Measurements from ENCODE around the gene PLBD1.

PLBD1 gene

GRCh38 chr12:14611640-14612203 is 44.0 kb upstream of the PLBD1 start:
- DNase-seq (ENCODE audit: low spot score), result no peak
- Histone ChIP-seq H3K4me1 (ENCODE audit: insufficient read depth, poor library complexity, severe bottlenecking) (no peaks in the 10 kb centered on the region), H3K4me3 (ENCODE audit: severe bottlenecking) (no peak overlapping the region), H3K27ac (ENCODE audit: poor library complexity, severe bottlenecking) (no peak overlapping the region), H3K9me3 (ENCODE audit: severe bottlenecking) (no peaks in the 10 kb centered on the region), H3K36me3 (ENCODE audit: low read depth) (no peaks in the 10 kb centered on the region), H3K27me3 (ENCODE audit: insufficient read depth, poor library complexity, severe bottlenecking) (no peaks in the 10 kb centered on the region)
- no peak for ATAC-seq (ENCODE audit: low read depth)
- no peak for TF ChIP-seq CTCF (IDR thresholded peaks at IDR 0.05; ENCODE audit: poor library complexity, severe bottlenecking)

DNA sequence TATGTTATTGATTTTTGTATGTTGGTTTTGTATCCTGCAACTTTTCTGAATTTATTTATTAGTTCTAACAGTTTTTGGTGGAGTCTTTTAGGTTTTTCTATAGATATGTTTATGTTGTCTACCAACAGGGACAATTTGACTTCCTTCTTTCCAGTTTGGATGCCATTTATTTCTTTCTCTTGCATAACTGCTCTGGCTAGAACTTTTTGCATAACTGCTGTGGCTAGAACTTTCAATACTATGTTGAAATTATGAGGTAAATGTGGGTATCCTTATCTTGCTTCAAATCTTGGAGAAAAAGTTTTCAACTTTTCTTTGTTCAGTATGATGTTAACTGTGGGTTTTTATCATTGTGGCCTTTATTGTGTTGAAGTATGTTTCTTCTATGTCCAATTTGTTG is 39.9 kb upstream of the PLBD1 start:
- ATAC-seq (ENCODE audit: low read depth) (no peak), DNase-seq (ENCODE audit: low spot score) (no peak)
- Histone ChIP-seq H3K36me3 (ENCODE audit: low read depth) (no peaks in the 10 kb centered on the region), H3K27me3 (ENCODE audit: insufficient read depth, poor library complexity, severe bottlenecking) (no peaks in the 10 kb centered on the region), H3K4me3 (ENCODE audit: severe bottlenecking) (no peak overlapping the region), H3K9me3 (ENCODE audit: severe bottlenecking) (no peaks in the 10 kb centered on the region), H3K27ac (ENCODE audit: poor library complexity, severe bottlenecking) (no peak overlapping the region), H3K4me1 (ENCODE audit: insufficient read depth, poor library complexity, severe bottlenecking) (no peaks in the 10 kb centered on the region)
- no peak for TF ChIP-seq CTCF (IDR thresholded peaks at IDR 0.05; ENCODE audit: poor library complexity, severe bottlenecking)

- Histone ChIP-seq H3K36me3 (ENCODE audit: low read depth) (no peaks in the 10 kb centered on the region), H3K27me3 (ENCODE audit: insufficient read depth, poor library complexity, severe bottlenecking) (no peaks in the 10 kb centered on the region), H3K4me3 (ENCODE audit: severe bottlenecking) (no peak overlapping the region), H3K9me3 (ENCODE audit: severe bottlenecking) (no peaks in the 10 kb centered on the region), H3K27ac (ENCODE audit: poor library complexity, severe bottlenecking) (no peak overlapping the region), H3K4me1 (ENCODE audit: insufficient read depth, poor library complexity, severe bottlenecking) (no peaks in the 10 kb centered on the region)
- DNase-seq (ENCODE audit: low spot score), result no peak
- no peak for ATAC-seq (ENCODE audit: low read depth)
- no peak for TF ChIP-seq CTCF (IDR thresholded peaks at IDR 0.05; ENCODE audit: poor library complexity, severe bottlenecking)
Measured at GRCh38 chr12:14605401-14605989, 37.8 kb upstream of the PLBD1 start.

DNA sequence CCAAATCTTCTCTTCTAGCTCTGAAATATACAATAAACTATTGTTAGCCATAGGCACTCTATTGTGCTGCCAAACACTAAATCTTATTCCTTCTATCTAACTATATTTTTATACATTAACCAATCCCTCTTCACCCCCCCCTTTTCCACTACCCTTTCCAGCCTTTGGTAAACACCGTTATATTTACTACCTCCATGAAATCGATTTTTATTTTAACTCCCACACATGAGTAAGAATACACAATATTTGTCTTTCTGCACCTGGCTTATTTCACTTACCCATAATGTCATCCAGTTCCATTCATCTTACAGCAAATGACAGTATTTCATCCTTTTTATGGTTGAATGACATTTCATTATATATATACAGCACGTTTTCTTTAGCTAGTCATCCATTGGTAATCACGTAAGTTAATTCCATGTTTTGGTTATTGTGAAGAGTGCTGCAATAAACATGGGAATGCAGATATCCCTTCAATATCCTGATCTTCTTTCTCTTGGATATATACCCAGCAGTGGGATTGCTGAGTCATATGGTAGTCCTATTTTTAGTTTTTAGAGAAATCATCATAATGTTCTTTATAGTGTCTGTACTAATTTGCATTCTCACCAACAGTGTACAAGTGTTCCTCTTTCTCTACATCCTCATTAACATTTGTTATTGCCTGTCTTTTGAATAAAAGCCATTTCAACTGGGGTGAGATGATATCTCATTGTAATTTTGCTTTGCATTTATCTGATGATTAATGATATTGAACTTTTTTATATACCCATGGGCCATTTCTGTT is 34.2 kb upstream of the PLBD1 start:
- ATAC-seq (ENCODE audit: low read depth) (no peak), DNase-seq (ENCODE audit: low spot score) (no peak)
- Histone ChIP-seq H3K4me3 (ENCODE audit: severe bottlenecking) (no peak overlapping the region), H3K27ac (ENCODE audit: poor library complexity, severe bottlenecking) (no peak overlapping the region), H3K9me3 (ENCODE audit: severe bottlenecking) (no peaks in the 10 kb centered on the region), H3K27me3 (ENCODE audit: insufficient read depth, poor library complexity, severe bottlenecking) (no peaks in the 10 kb centered on the region), H3K36me3 (ENCODE audit: low read depth) (no peaks in the 10 kb centered on the region), H3K4me1 (ENCODE audit: insufficient read depth, poor library complexity, severe bottlenecking) (no peaks in the 10 kb centered on the region)
- no peak for TF ChIP-seq CTCF (IDR thresholded peaks at IDR 0.05; ENCODE audit: poor library complexity, severe bottlenecking)

DNA sequence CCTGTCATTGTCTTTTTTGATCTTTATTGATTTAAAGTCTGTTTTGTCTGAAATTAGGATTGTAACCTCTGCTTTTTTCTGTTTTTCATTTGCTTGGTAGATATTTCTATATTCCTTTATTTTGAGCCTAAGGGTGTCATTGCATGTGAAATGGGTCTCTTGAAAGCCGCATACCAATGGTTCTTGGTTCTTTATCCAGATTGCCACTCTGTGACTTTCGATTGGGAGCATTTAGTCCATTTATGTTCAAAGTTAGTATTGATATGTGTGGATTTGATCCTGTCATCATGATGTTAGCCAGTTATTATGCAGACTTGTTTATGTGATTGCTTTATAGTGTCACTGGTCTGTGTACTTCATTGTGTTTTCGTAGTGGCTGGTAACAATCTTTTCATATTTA is 29.8 kb upstream of the PLBD1 start:
- ATAC-seq (ENCODE audit: low read depth) (no peak), DNase-seq (ENCODE audit: low spot score) (no peak)
- no peak for TF ChIP-seq CTCF (IDR thresholded peaks at IDR 0.05; ENCODE audit: poor library complexity, severe bottlenecking)
- Histone ChIP-seq H3K27me3 (ENCODE audit: insufficient read depth, poor library complexity, severe bottlenecking) (no peaks in the 10 kb centered on the region), H3K4me3 (ENCODE audit: severe bottlenecking) (no peak overlapping the region), H3K9me3 (ENCODE audit: severe bottlenecking) (no peaks in the 10 kb centered on the region), H3K36me3 (ENCODE audit: low read depth) (no peaks in the 10 kb centered on the region), H3K4me1 (ENCODE audit: insufficient read depth, poor library complexity, severe bottlenecking) (no peaks in the 10 kb centered on the region), H3K27ac (ENCODE audit: poor library complexity, severe bottlenecking) (no peak overlapping the region)
